ENCODE results near the gene EIF3CL.
"Not testable (repeated sequence)": the region's sequence is repeated elsewhere in the genome, so short reads cannot be mapped to it uniquely, and the experiment has no call there.

DNA sequence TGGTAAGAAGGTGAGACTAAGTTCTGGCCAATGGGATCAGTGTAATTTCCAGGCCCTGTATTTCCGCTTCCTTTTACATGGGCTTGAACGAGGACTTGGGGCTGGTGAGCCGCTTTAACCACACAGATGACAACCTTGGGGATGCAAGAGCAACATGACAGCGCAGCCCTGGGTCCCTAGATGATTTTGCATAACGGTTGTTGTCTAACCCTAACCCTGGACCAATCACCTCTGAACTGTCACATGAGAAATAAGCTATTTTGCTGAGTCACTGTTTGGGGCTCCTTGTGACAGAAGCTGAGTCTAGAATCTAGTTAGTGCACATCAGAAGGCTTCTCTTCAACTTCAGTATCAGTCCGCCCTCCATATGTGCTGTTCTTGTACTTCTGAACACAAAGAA, 43.4 kb upstream of the EIF3CL start:
- TF ChIP-seq, protein P1, sequence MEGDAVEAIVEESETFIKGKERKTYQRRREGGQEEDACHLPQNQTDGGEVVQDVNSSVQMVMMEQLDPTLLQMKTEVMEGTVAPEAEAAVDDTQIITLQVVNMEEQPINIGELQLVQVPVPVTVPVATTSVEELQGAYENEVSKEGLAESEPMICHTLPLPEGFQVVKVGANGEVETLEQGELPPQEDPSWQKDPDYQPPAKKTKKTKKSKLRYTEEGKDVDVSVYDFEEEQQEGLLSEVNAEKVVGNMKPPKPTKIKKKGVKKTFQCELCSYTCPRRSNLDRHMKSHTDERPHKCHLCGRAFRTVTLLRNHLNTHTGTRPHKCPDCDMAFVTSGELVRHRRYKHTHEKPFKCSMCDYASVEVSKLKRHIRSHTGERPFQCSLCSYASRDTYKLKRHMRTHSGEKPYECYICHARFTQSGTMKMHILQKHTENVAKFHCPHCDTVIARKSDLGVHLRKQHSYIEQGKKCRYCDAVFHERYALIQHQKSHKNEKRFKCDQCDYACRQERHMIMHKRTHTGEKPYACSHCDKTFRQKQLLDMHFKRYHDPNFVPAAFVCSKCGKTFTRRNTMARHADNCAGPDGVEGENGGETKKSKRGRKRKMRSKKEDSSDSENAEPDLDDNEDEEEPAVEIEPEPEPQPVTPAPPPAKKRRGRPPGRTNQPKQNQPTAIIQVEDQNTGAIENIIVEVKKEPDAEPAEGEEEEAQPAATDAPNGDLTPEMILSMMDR (IDR thresholded peaks at IDR 0.05): not testable (repeated sequence)
- TF ChIP-seq POLR2A (IDR thresholded peaks at IDR 0.05): not testable (repeated sequence)
